Measurements from ENCODE around the gene PFN1.
A peak's percentile ranks its signal among the peaks of the same experiment; 100 is the strongest.

- TF ChIP-seq EP300 (IDR thresholded peaks at IDR 0.05) (no peak), POLR2A (IDR thresholded peaks at IDR 0.05) (peak in 1 of 2 donors; percentile 3), CTCF (IDR thresholded peaks at IDR 0.05) (no peak), POLR2AphosphoS5 (IDR thresholded peaks at IDR 0.05) (no peak)
Observed at GRCh38 chr17:4950075-4950745, 1.9 kb upstream of the PFN1 start.
